ENCODE measurements around the gene ELOVL6.
"Not testable (repeated sequence)": the region's sequence is repeated elsewhere in the genome, so short reads cannot be mapped to it uniquely, and the experiment has no call there.

Gene ELOVL6

DNA sequence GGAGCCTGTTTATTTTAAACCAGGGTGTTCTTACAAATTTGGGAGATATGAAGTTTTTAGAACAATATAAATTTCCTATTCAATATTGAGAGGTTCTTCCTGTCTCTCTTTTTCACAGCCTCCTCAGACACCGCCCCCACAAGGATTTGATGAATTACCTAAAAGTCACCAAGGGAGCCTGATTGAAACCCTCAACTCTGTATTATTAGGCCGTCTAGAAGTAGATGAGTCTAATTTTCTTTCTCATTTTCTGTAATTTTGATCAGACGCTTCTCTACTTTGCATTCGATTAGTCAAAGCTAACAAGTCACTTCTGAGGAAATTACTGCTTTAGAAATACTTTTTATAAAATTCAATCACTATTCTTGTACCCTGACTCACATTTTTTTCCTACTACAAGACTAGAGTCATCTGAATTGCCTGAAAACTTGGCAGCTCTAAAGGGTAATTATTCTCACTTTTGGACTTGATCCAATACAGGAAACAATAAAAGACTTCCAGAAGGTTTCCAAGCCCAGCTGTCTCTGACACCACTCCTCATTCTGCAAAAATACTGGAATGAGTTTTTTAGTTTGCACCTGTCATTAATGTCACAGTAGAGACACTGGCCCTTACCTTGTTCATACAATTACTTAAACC is 111.2 kb downstream of the ELOVL6 start:
- peaks cover 17 to 21% of the 10 kb centered on the region in 2 donors for H3K4me1 Mint-ChIP-seq (ENCODE audit: low read depth in 2 of 2)
- H3K27me3 Mint-ChIP-seq: no peaks in the 10 kb centered on the region
- DNase-seq (no peak), ATAC-seq (replicated peaks) (no peak)
- no peaks in the 10 kb centered on the region for H3K9me3 Mint-ChIP-seq
- no peaks in the 10 kb centered on the region for H3K36me3 Mint-ChIP-seq (ENCODE audit: insufficient read depth)
- H3K27ac Mint-ChIP-seq: no peak overlapping the region
- H3K4me3 Mint-ChIP-seq: no peak overlapping the region

GRCh38 chr4:110085131-110085530 is 113.3 kb downstream of the ELOVL6 start:
- DNase-seq (peak; percentile 16 to 18 (median 17)), ATAC-seq (replicated peaks) (peak; percentile 63)
- no peak overlapping the region for H3K4me3 Mint-ChIP-seq
- peaks cover 17% of the 10 kb centered on the region in 2 donors for H3K4me1 Mint-ChIP-seq (ENCODE audit: low read depth in 2 of 2)
- no peaks in the 10 kb centered on the region for H3K9me3 Mint-ChIP-seq
- no peaks in the 10 kb centered on the region for H3K27me3 Mint-ChIP-seq
- no peaks in the 10 kb centered on the region for H3K36me3 Mint-ChIP-seq (ENCODE audit: insufficient read depth)
- H3K27ac Mint-ChIP-seq: peak overlapping the region; percentile 2 to 69

DNA sequence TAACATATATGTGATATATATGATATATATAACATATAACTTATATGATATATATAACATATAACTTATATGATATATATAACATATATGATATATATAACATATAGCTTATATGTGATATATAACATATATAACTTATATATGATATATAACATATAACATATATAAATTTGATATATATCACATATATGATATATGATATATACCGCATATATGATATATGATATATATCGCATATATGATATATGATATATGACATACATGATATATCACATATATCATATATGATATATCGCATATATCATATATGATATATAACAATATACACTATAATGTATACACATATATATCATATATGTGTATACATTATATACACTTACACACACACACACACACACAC is 114.3 kb downstream of the ELOVL6 start:
- H3K4me1 Mint-ChIP-seq (ENCODE audit: low read depth in 2 of 2): peaks cover 17 to 21% of the 10 kb centered on the region in 2 donors
- H3K36me3 Mint-ChIP-seq (ENCODE audit: insufficient read depth): no peaks in the 10 kb centered on the region
- H3K4me3 Mint-ChIP-seq: no peak overlapping the region
- no peaks in the 10 kb centered on the region for H3K9me3 Mint-ChIP-seq
- H3K27ac Mint-ChIP-seq: no peak overlapping the region
- no peak for ATAC-seq (replicated peaks)
- no peaks in the 10 kb centered on the region for H3K27me3 Mint-ChIP-seq
- no peak for DNase-seq

GRCh38 chr4:110078148-110078547 is 120.3 kb downstream of the ELOVL6 start:
- DNase-seq; ATAC-seq (replicated peaks); H3K27me3 Mint-ChIP-seq; H3K4me1 Mint-ChIP-seq (ENCODE audit: low read depth in 2 of 2); H3K27ac Mint-ChIP-seq; H3K9me3 Mint-ChIP-seq; H3K4me3 Mint-ChIP-seq; H3K36me3 Mint-ChIP-seq (ENCODE audit: insufficient read depth): not testable (repeated sequence)

- H3K4me1 Mint-ChIP-seq (ENCODE audit: low read depth in 2 of 2); DNase-seq; H3K36me3 Mint-ChIP-seq (ENCODE audit: insufficient read depth); H3K27me3 Mint-ChIP-seq; H3K9me3 Mint-ChIP-seq; ATAC-seq (replicated peaks); H3K4me3 Mint-ChIP-seq: not testable (repeated sequence)
- peak overlapping the region in 1 of 2 donors; percentile 65 for H3K27ac Mint-ChIP-seq
These were observed 121.6 kb downstream of the ELOVL6 start for GRCh38 chr4:110076828-110077227.

- Mint-ChIP-seq H3K27me3 (no peaks in the 10 kb centered on the region), H3K9me3 (no peaks in the 10 kb centered on the region), H3K27ac (no peak overlapping the region), H3K36me3 (ENCODE audit: insufficient read depth) (no peaks in the 10 kb centered on the region), H3K4me1 (ENCODE audit: low read depth in 2 of 2) (peaks cover 0 to 4% of the 10 kb centered on the region in 2 donors), H3K4me3 (no peak overlapping the region)
- ATAC-seq (replicated peaks): no peak
- no peak for DNase-seq
These were observed 122.5 kb downstream of the ELOVL6 start for GRCh38 chr4:110075891-110076290.

DNA sequence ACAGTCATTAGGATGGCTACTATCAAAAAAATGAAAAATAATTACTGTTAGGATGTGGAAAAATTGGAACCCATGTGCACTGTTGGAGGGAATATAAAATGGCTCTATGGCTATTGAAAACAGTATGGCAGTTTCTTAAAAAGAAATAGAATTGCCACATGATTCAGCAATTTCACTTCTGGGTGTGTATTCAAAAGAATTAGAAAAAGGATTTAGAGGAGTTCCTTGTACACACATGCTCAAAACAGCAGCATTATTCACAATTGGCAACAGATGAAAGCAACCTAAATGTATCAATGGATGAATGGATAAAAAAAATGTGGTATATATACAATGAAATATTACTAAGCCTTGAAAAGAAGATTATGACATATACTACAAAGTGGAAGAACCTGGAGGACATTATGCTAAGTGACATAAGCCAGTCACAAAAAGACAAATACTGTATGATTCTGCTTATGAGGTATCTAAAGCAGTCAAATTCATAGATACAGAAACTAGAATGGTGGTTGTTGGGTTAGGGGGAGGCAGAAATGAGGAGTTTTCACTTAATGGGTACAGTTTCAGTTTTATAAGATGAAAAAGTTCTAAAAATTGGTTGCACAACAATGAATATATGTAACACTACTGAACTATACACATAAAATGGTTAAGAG is 123.2 kb downstream of the ELOVL6 start:
- H3K36me3 Mint-ChIP-seq (ENCODE audit: insufficient read depth): no peaks in the 10 kb centered on the region
- no peaks in the 10 kb centered on the region for H3K27me3 Mint-ChIP-seq
- no peak overlapping the region for H3K4me3 Mint-ChIP-seq
- no peaks in the 10 kb centered on the region for H3K9me3 Mint-ChIP-seq
- ATAC-seq (replicated peaks) (no peak), DNase-seq (no peak)
- no peak overlapping the region for H3K27ac Mint-ChIP-seq
- H3K4me1 Mint-ChIP-seq (ENCODE audit: low read depth in 2 of 2): peaks cover 1 to 4% of the 10 kb centered on the region in 2 donors

DNA sequence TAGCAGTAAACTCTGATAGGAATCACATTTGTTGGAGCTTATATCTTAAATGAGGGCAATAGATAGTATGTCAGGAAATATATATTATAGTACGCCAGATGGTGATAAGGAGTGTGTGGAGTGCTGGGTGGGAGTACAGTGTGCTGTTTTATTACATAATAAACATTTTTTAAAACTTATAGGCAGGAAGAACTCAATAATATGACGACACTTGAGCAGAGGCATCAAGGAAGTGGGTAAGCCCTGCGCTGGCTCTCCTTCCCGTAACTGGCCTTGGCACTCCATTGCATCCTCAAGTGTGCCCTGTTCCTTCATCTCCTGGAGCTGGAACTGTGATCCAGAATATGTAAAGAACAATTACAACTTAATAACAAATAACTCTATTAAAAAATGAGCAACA is 123.8 kb downstream of the ELOVL6 start:
- Mint-ChIP-seq H3K27me3 (no peaks in the 10 kb centered on the region), H3K36me3 (ENCODE audit: insufficient read depth) (no peaks in the 10 kb centered on the region), H3K4me1 (ENCODE audit: low read depth in 2 of 2) (peaks cover 1 to 3% of the 10 kb centered on the region in 2 donors), H3K27ac (no peak overlapping the region), H3K4me3 (no peak overlapping the region), H3K9me3 (no peaks in the 10 kb centered on the region)
- no peak for ATAC-seq (replicated peaks)
- no peak for DNase-seq

DNA sequence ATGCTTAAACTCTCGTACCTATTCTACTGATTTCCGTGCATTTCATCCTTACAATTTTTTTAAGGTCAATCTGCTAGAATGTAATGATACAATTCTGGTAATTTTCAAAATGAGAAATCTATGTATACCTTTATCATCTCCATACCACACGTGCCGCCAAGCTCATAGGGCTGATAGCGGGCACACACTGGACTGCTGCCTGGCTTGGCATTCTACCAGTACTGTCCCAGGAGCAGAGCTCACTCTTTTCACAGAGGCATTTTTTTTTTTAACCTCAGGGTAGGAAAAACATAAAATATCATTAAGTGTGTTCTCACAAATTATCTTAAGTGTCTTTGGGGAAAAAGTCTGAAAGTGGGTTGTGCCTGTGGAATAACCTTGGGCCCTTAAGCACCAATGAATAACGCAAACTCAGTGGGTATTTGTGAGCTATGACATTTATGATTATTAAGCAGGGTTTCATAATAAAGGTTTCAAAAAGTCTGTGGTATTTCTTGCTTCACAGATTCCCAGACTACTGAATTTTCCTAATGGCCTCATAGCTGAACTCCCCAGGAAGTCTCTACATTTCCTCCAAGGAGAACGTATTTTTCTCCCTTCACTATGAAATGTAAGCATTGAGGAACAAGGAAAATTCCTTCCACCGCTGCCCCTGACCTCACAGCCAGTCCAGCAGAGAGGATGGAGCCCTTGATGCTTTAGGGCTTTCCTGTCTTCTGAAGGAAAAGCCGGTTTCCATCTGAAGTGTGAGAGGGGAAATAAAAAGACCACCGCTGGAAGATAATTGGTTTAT is 125.2 kb downstream of the ELOVL6 start:
- no peaks in the 10 kb centered on the region for H3K9me3 Mint-ChIP-seq
- H3K4me1 Mint-ChIP-seq (ENCODE audit: low read depth in 2 of 2): peaks cover 0 to 1% of the 10 kb centered on the region in 2 donors
- DNase-seq (no peak), ATAC-seq (replicated peaks) (no peak)
- H3K4me3 Mint-ChIP-seq: no peak overlapping the region
- H3K36me3 Mint-ChIP-seq (ENCODE audit: insufficient read depth): no peaks in the 10 kb centered on the region
- no peak overlapping the region for H3K27ac Mint-ChIP-seq
- H3K27me3 Mint-ChIP-seq: no peaks in the 10 kb centered on the region

DNA sequence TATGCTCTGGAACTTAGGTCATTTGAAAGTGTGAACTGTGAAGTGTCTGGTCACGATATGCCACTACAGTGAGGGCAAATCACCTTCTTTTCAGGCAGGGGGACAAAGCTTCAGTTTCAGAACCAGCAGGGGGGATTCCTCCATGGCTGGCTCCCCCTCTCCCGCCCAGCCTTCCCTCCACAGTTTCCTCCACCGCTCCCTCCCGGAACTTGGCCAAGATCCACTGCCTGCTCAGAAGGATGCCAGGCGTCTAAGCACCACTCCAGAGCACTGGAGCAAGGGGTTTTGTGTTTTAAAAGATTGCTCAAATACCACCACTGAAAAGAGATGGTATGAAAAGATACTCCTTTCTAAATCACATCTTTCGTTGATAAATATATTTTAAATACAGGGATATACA is 126.9 kb downstream of the ELOVL6 start:
- DNase-seq (no peak), ATAC-seq (replicated peaks) (no peak)
- H3K27me3 Mint-ChIP-seq: no peaks in the 10 kb centered on the region
- no peaks in the 10 kb centered on the region for H3K9me3 Mint-ChIP-seq
- H3K4me1 Mint-ChIP-seq (ENCODE audit: low read depth in 2 of 2): peaks cover 0 to 1% of the 10 kb centered on the region in 2 donors
- H3K4me3 Mint-ChIP-seq: no peak overlapping the region
- no peak overlapping the region for H3K27ac Mint-ChIP-seq
- H3K36me3 Mint-ChIP-seq (ENCODE audit: insufficient read depth): no peaks in the 10 kb centered on the region

- Mint-ChIP-seq H3K27me3 (no peaks in the 10 kb centered on the region), H3K27ac (no peak overlapping the region), H3K9me3 (no peaks in the 10 kb centered on the region), H3K36me3 (ENCODE audit: insufficient read depth) (no peaks in the 10 kb centered on the region), H3K4me1 (ENCODE audit: low read depth in 2 of 2) (peaks cover 0 to 1% of the 10 kb centered on the region in 2 donors), H3K4me3 (no peak overlapping the region)
- ATAC-seq (replicated peaks) (no peak), DNase-seq (no peak)
These were observed 130.2 kb downstream of the ELOVL6 start for GRCh38 chr4:110068248-110068647.

DNA sequence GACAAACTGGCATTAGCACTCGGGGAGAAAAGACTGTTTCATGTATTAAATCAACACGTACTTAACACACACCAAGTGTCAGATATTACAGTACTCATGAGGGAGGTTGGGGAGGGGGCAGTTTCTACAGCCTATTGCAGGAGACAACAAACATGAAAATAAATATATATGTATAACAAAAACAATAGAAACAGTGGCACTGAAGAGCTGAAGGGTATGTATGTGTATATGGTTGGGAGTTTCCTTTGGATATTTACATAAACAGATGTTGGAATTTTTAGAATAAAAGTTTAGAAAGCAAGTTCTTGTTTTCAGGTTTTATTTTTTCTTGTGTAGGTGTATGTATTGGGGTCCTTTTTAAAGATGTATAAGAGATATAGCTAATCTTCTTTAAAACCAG is 133.5 kb downstream of the ELOVL6 start:
- Mint-ChIP-seq H3K4me3 (no peak overlapping the region), H3K27ac (no peak overlapping the region), H3K27me3 (no peaks in the 10 kb centered on the region), H3K36me3 (ENCODE audit: insufficient read depth) (peaks cover 3% of the 10 kb centered on the region), H3K4me1 (ENCODE audit: low read depth in 2 of 2) (peaks cover 20 to 21% of the 10 kb centered on the region in 2 donors), H3K9me3 (no peaks in the 10 kb centered on the region)
- ATAC-seq (replicated peaks) (no peak), DNase-seq (no peak)

- H3K4me1 Mint-ChIP-seq (ENCODE audit: low read depth in 2 of 2): peaks cover 23 to 27% of the 10 kb centered on the region in 2 donors
- H3K4me3 Mint-ChIP-seq: no peak overlapping the region
- H3K27me3 Mint-ChIP-seq: no peaks in the 10 kb centered on the region
- H3K27ac Mint-ChIP-seq: no peak overlapping the region
- peaks cover 3% of the 10 kb centered on the region for H3K36me3 Mint-ChIP-seq (ENCODE audit: insufficient read depth)
- DNase-seq (no peak), ATAC-seq (replicated peaks) (no peak)
- no peaks in the 10 kb centered on the region for H3K9me3 Mint-ChIP-seq
These were observed 134.1 kb downstream of the ELOVL6 start for GRCh38 chr4:110064295-110064694.

DNA sequence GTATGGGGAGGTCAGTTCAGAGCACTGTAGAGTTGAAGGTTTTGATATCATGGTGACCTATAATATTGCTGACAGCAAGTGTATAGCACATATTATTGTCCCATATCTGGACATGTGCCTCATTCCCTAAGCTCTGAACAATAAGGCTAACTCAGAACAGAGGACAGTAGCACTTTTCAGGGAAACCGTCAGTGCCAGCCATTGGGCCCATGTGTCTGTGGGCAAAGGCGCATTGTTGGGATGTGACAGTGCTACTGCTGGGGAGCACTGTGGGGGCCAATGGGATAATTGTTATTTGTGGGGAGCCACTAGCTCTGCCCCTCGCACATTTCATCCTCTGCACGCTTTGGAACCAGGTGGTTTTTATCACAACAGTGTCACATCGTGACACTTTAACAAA is 136.2 kb downstream of the ELOVL6 start:
- peaks cover 3% of the 10 kb centered on the region for H3K36me3 Mint-ChIP-seq (ENCODE audit: insufficient read depth)
- DNase-seq (no peak), ATAC-seq (replicated peaks) (no peak)
- H3K27me3 Mint-ChIP-seq: no peaks in the 10 kb centered on the region
- peaks cover 30 to 39% of the 10 kb centered on the region in 2 donors for H3K4me1 Mint-ChIP-seq (ENCODE audit: low read depth in 2 of 2)
- H3K27ac Mint-ChIP-seq: peak overlapping the region in 1 of 2 donors; percentile 94
- no peaks in the 10 kb centered on the region for H3K9me3 Mint-ChIP-seq
- no peak overlapping the region for H3K4me3 Mint-ChIP-seq

Measured in effector memory CD8-positive, alpha-beta T cell (primary cell).